Measurements from ENCODE around the gene PDE3A. TPM values are rescaled to one million over a fixed set of nuclear protein-coding genes. Genes with fewer than 3 reads are reported as not detected.
"Not testable (repeated sequence)": the region's sequence is repeated elsewhere in the genome, so short reads cannot be mapped to it uniquely, and the experiment has no call there.

PDE3A gene
- total RNA-seq, 2 experiments from 2014 or later, result not detected

GRCh38 chr12:20585913-20586312, 217.6 kb downstream of the PDE3A start:
- Mint-ChIP-seq H3K9me3 (no peaks in the 10 kb centered on the region), H3K27ac (no peak overlapping the region), H3K4me3 (no peak overlapping the region), H3K4me1 (no peaks in the 10 kb centered on the region), H3K27me3 (no peaks in the 10 kb centered on the region), H3K36me3 (ENCODE audit: low read depth) (no peaks in the 10 kb centered on the region)
- ChIA-PET CTCF (no interaction called here), POLR2A (no interaction called here)
- DNase-seq, result no peak

- no peaks in the 10 kb centered on the region for H3K36me3 Mint-ChIP-seq (ENCODE audit: low read depth)
- CTCF ChIA-PET, result no interaction called here
- H3K4me1 Mint-ChIP-seq, result no peaks in the 10 kb centered on the region
Measured at GRCh38 chr12:20588042-20588441, 219.7 kb downstream of the PDE3A start.

GRCh38 chr12:20590570-20590969, 222.2 kb downstream of the PDE3A start:
- Mint-ChIP-seq H3K27me3 (no peaks in the 10 kb centered on the region), H3K4me1 (no peaks in the 10 kb centered on the region), H3K36me3 (ENCODE audit: low read depth) (no peaks in the 10 kb centered on the region), H3K27ac (no peak overlapping the region), H3K4me3 (no peak overlapping the region), H3K9me3 (no peaks in the 10 kb centered on the region)
- ChIA-PET CTCF (no interaction called here), POLR2A (no interaction called here)
- no peak for DNase-seq

More at GRCh38 chr12:20588042-20588441, 219.7 kb downstream of the PDE3A start:
- DNase-seq, result no peak
- POLR2A ChIA-PET, result no interaction called here
- no peak overlapping the region for H3K27ac Mint-ChIP-seq
- H3K9me3 Mint-ChIP-seq, result no peaks in the 10 kb centered on the region
- H3K4me3 Mint-ChIP-seq, result no peak overlapping the region
- no peaks in the 10 kb centered on the region for H3K27me3 Mint-ChIP-seq

GRCh38 chr12:20592556-20592955, 224.2 kb downstream of the PDE3A start:
- H3K36me3 Mint-ChIP-seq (ENCODE audit: low read depth), result no peaks in the 10 kb centered on the region
- no peaks in the 10 kb centered on the region for H3K27me3 Mint-ChIP-seq
- H3K4me1 Mint-ChIP-seq, result no peaks in the 10 kb centered on the region
- no peak overlapping the region for H3K4me3 Mint-ChIP-seq
- DNase-seq, result no peak
- ChIA-PET POLR2A (no interaction called here), CTCF (no interaction called here)
- H3K9me3 Mint-ChIP-seq, result no peaks in the 10 kb centered on the region
- no peak overlapping the region for H3K27ac Mint-ChIP-seq

GRCh38 chr12:20593611-20594010, 225.3 kb downstream of the PDE3A start:
- Mint-ChIP-seq H3K4me3 (no peak overlapping the region), H3K4me1 (no peaks in the 10 kb centered on the region), H3K9me3 (no peaks in the 10 kb centered on the region), H3K27ac (no peak overlapping the region), H3K36me3 (ENCODE audit: low read depth) (no peaks in the 10 kb centered on the region), H3K27me3 (no peaks in the 10 kb centered on the region)
- CTCF ChIA-PET, result no interaction called here
- DNase-seq, result no peak
- POLR2A ChIA-PET, result no interaction called here

- H3K27me3 Mint-ChIP-seq, result no peaks in the 10 kb centered on the region
- H3K4me1 Mint-ChIP-seq, result no peaks in the 10 kb centered on the region
- CTCF ChIA-PET, result no interaction called here
- no peak overlapping the region for H3K27ac Mint-ChIP-seq
- POLR2A ChIA-PET, result no interaction called here
- H3K4me3 Mint-ChIP-seq, result no peak overlapping the region
- no peaks in the 10 kb centered on the region for H3K9me3 Mint-ChIP-seq
- no peak for DNase-seq
- H3K36me3 Mint-ChIP-seq (ENCODE audit: low read depth), result no peaks in the 10 kb centered on the region
Measured at GRCh38 chr12:20596061-20596460, 227.7 kb downstream of the PDE3A start.

- ChIA-PET CTCF (no interaction called here), POLR2A (no interaction called here)
Measured at GRCh38 chr12:20599757-20600156, 231.4 kb downstream of the PDE3A start.

GRCh38 chr12:20601668-20602280, 233.4 kb downstream of the PDE3A start:
- Mint-ChIP-seq H3K4me3 (no peak overlapping the region), H3K27me3 (no peaks in the 10 kb centered on the region), H3K36me3 (ENCODE audit: low read depth) (no peaks in the 10 kb centered on the region), H3K4me1 (no peaks in the 10 kb centered on the region), H3K9me3 (no peaks in the 10 kb centered on the region), H3K27ac (no peak overlapping the region)
- ChIA-PET POLR2A (no interaction called here), CTCF (no interaction called here)
- DNase-seq, result no peak

More at GRCh38 chr12:20599757-20600156, 231.4 kb downstream of the PDE3A start:
- no peaks in the 10 kb centered on the region for H3K27me3 Mint-ChIP-seq
- no peaks in the 10 kb centered on the region for H3K4me1 Mint-ChIP-seq
- DNase-seq, result no peak
- no peaks in the 10 kb centered on the region for H3K36me3 Mint-ChIP-seq (ENCODE audit: low read depth)
- no peaks in the 10 kb centered on the region for H3K9me3 Mint-ChIP-seq
- H3K27ac Mint-ChIP-seq, result no peak overlapping the region
- H3K4me3 Mint-ChIP-seq, result no peak overlapping the region

- H3K36me3 Mint-ChIP-seq (ENCODE audit: low read depth), result no peaks in the 10 kb centered on the region
- DNase-seq, result no peak
- no peak overlapping the region for H3K4me3 Mint-ChIP-seq
- no peak overlapping the region for H3K27ac Mint-ChIP-seq
- H3K9me3 Mint-ChIP-seq, result no peaks in the 10 kb centered on the region
- POLR2A ChIA-PET, result no interaction called here
- no peaks in the 10 kb centered on the region for H3K4me1 Mint-ChIP-seq
- CTCF ChIA-PET, result interaction anchor here (0.6 kb wide), 1 partner anchor 28 kb away, joined by 3 read pairs; no protein-coding TSS in a partner anchor
- no peaks in the 10 kb centered on the region for H3K27me3 Mint-ChIP-seq
Measured at GRCh38 chr12:20602641-20603391, 234.5 kb downstream of the PDE3A start.

GRCh38 chr12:20604408-20605067, 236.2 kb downstream of the PDE3A start:
- POLR2A ChIA-PET, result no interaction called here
- Mint-ChIP-seq H3K36me3 (ENCODE audit: low read depth) (no peaks in the 10 kb centered on the region), H3K27ac (no peak overlapping the region), H3K27me3 (no peaks in the 10 kb centered on the region), H3K4me1 (no peaks in the 10 kb centered on the region), H3K9me3 (no peaks in the 10 kb centered on the region), H3K4me3 (no peak overlapping the region)
- CTCF ChIA-PET, result no interaction called here
- no peak for DNase-seq

GRCh38 chr12:20615020-20615419, 246.7 kb downstream of the PDE3A start:
- H3K27me3 Mint-ChIP-seq; H3K4me3 Mint-ChIP-seq; POLR2A ChIA-PET; H3K9me3 Mint-ChIP-seq; H3K36me3 Mint-ChIP-seq (ENCODE audit: low read depth); H3K27ac Mint-ChIP-seq; H3K4me1 Mint-ChIP-seq; DNase-seq: not testable (repeated sequence)
- CTCF ChIA-PET, result interaction anchor here (0.8 kb wide), 1 partner anchor 623 kb away, joined by 4 read pairs; no protein-coding TSS in a partner anchor

GRCh38 chr12:20616093-20616492, 247.8 kb downstream of the PDE3A start:
- Mint-ChIP-seq H3K4me3 (no peak overlapping the region), H3K9me3 (no peaks in the 10 kb centered on the region), H3K36me3 (ENCODE audit: low read depth) (no peaks in the 10 kb centered on the region), H3K27me3 (no peaks in the 10 kb centered on the region), H3K4me1 (no peaks in the 10 kb centered on the region), H3K27ac (no peak overlapping the region)
- ChIA-PET POLR2A (no interaction called here), CTCF (no interaction called here)
- DNase-seq, result no peak

GRCh38 chr12:20620261-20620660, 251.9 kb downstream of the PDE3A start:
- ChIA-PET POLR2A (no interaction called here), CTCF (no interaction called here)
- no peak for DNase-seq
- H3K4me3 Mint-ChIP-seq, result no peak overlapping the region
- H3K36me3 Mint-ChIP-seq (ENCODE audit: low read depth), result no peaks in the 10 kb centered on the region
- no peaks in the 10 kb centered on the region for H3K27me3 Mint-ChIP-seq
- no peak overlapping the region for H3K27ac Mint-ChIP-seq
- H3K4me1 Mint-ChIP-seq, result no peaks in the 10 kb centered on the region
- H3K9me3 Mint-ChIP-seq, result no peaks in the 10 kb centered on the region

GRCh38 chr12:20624718-20625117, 256.4 kb downstream of the PDE3A start:
- Mint-ChIP-seq H3K27me3 (no peaks in the 10 kb centered on the region), H3K4me1 (no peaks in the 10 kb centered on the region), H3K36me3 (ENCODE audit: low read depth) (no peaks in the 10 kb centered on the region), H3K27ac (no peak overlapping the region), H3K4me3 (no peak overlapping the region), H3K9me3 (no peaks in the 10 kb centered on the region)
- CTCF ChIA-PET, result no interaction called here
- POLR2A ChIA-PET, result no interaction called here
- no peak for DNase-seq
